NCI-H2029 treated with DMSO at 0.1 percent for 48 hours (cell line): ENCODE results near the gene STAC3.

Experiments used
- DNase-seq: peaks from one replicate; lab custom pipeline; 2025; lab: John Stamatoyannopoulos, UW

STAC3 gene

GRCh38 chr12:57211791-57212700, 38.9 kb downstream of the STAC3 start:
- no peak for DNase-seq

- DNase-seq = no peak
Measured at GRCh38 chr12:57210926-57211692, 39.9 kb downstream of the STAC3 start.

GRCh38 chr12:57210461-57210860, 40.5 kb downstream of the STAC3 start:
- no peak for DNase-seq

GRCh38 chr12:57209916-57210315, 41.1 kb downstream of the STAC3 start:
- no peak for DNase-seq

- no peak for DNase-seq
Measured at GRCh38 chr12:57208631-57209282, 42.2 kb downstream of the STAC3 start.

GRCh38 chr12:57207731-57208630, 43.0 kb downstream of the STAC3 start:
- DNase-seq = no peak

- no peak for DNase-seq
Measured at GRCh38 chr12:57205931-57206330, 45.1 kb downstream of the STAC3 start.

- DNase-seq = no peak
Measured at GRCh38 chr12:57205186-57205585, 45.8 kb downstream of the STAC3 start.

GRCh38 chr12:57204454-57204853, 46.5 kb downstream of the STAC3 start:
- no peak for DNase-seq

GRCh38 chr12:57203791-57204190, 47.2 kb downstream of the STAC3 start:
- DNase-seq = no peak

- DNase-seq = no peak
Measured at GRCh38 chr12:57203201-57203600, 47.8 kb downstream of the STAC3 start.

- DNase-seq = no peak
Measured at GRCh38 chr12:57202321-57202720, 48.7 kb downstream of the STAC3 start.

GRCh38 chr12:57201631-57202030, 49.4 kb downstream of the STAC3 start:
- no peak for DNase-seq

GRCh38 chr12:57201219-57201618, 49.8 kb downstream of the STAC3 start:
- DNase-seq = no peak

- DNase-seq = no peak
Measured at GRCh38 chr12:57200497-57200896, 50.5 kb downstream of the STAC3 start.

- DNase-seq = no peak
Measured at GRCh38 chr12:57199191-57199590, 51.8 kb downstream of the STAC3 start.

GRCh38 chr12:57198329-57198728, 52.7 kb downstream of the STAC3 start:
- no peak for DNase-seq

- no peak for DNase-seq
Measured at GRCh38 chr12:57196956-57197355, 54.0 kb downstream of the STAC3 start.

GRCh38 chr12:57196439-57196838, 54.5 kb downstream of the STAC3 start:
- DNase-seq = no peak

- no peak for DNase-seq
Measured at GRCh38 chr12:57195611-57196371, 55.2 kb downstream of the STAC3 start.

- DNase-seq = no peak
Measured at GRCh38 chr12:57195186-57195585, 55.8 kb downstream of the STAC3 start.
